GM18868 (cell line): Measurements from ENCODE around the gene LAIR1.
"Not testable (repeated sequence)": the region's sequence is repeated elsewhere in the genome, so short reads cannot be mapped to it uniquely, and the experiment has no call there.

Experiments used
- ATAC-seq: cut with Tn5 transposase; IDR thresholded peaks from one replicate; pipeline ENCODE4 v1.9.1; 2021; ENCODE audit warnings: mild to moderate bottlenecking, moderate library complexity; ENCODE audit not compliant: unreplicated experiment

Gene LAIR1

DNA sequence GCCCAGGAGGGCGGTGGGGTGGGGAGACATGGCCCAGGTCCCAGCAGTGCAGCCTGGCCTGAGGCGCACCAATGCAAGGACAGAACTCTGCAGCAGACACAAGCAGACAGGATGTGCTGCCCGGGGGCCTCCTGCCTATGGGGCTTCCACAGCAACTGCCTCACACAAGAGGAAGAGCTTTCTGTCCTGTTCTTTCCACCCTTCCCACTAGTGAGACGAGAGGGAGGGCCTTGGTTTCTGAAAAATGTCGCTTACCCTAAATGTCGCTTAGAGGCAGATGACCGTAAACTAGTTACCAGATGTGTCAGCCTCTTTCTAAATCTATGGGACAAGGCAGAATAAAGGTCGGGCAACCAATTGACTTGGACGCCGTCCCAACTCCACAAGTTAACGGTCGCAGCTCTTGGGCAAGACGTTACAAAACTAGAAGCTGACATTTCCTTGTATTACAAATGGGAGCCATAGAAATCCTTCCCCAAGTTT is at the start of gene LAIR1:
Gene LAIR1, minus strand, starts transcription at position 157 of the 483 bp plus-strand sequence. Its CDS starts 127 bp downstream, at position 30.
- ATAC-seq: no peak

DNA sequence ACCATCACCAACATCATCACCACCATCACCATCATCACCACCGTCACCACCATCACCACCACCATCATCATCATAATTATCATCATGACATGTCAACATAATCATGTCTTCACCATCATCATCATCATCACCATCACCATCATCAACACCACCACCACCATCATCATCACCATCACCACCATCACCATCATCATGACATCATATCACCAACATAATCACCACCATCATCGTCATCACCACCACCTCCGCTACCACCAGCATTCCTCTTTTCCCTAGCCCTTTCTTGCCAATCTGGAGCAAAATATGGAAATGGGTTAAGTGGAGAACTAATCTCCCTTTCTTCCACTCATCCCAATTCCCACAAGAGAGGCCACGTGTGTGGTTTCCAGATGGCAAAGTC is 49.4 kb upstream of the LAIR1 start:
- no peak for ATAC-seq

GRCh38 chr19:54412877-54413276 is 48.1 kb upstream of the LAIR1 start:
- ATAC-seq: no peak

GRCh38 chr19:54411033-54411432 is 46.3 kb upstream of the LAIR1 start:
- ATAC-seq: no peak

GRCh38 chr19:54408456-54409026 is 43.8 kb upstream of the LAIR1 start:
- ATAC-seq: no peak

DNA sequence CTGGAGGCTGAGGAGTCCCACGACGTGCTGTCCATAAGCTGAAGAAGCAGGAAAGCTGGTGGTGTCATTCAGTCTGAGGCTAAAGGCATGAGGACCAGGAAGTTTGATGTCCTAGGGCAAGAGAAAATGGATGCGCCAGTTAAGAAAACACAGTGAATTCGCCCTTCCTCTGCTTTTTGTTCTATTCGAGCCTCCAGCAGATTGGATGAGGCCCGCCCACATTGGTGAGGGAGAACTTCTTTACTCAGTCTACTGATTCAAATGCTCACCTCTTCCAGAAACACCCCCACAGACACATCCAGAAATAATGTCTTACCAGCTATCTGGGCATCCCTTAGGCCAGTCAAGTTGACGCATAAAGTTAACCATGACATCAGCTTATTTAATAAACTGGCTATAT is 43.0 kb upstream of the LAIR1 start:
- no peak for ATAC-seq

GRCh38 chr19:54405628-54406027 is 40.9 kb upstream of the LAIR1 start:
- no peak for ATAC-seq

DNA sequence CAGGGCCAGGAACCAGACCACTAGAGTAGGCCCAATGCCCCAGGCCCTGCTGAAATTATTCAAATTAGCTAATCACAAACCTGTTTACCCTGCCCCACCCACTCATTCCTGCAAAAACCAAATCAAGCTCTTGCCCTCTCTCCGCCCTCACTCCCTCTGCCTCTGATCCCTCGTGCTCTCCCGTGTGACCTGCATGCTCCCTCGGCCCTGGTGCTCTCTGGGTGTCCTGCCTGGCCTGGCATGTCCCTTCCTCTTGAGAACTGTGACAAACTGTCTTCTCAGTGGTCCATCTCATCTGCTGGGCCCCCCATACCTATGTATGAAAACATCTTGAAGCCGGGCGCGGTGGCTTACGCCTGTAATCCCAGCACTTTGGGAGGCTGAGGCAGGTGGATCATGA is 38.3 kb upstream of the LAIR1 start:
- no peak for ATAC-seq

GRCh38 chr19:54400913-54401312 is 36.2 kb upstream of the LAIR1 start:
- no peak for ATAC-seq

DNA sequence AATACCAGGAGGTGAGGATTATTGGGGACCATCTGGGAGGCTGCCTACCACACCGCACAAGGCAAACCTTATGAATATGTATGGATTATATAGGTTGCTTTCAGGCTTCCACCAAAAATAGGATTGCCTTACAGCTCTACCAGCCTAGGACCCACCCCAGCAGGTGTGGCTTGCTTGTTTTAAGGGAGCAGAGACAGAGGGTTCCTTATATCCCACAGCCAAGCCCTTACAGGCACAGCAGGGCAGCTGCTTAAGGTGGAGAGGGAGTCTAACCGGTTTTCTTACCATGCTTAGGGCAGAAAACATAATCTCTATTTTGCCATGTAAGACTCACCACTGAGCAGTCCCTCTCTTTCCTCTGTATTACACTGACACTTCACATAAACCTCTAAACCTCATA is 34.5 kb upstream of the LAIR1 start:
- ATAC-seq: no peak

- ATAC-seq: no peak
Observed at GRCh38 chr19:54395685-54396084, 31.0 kb upstream of the LAIR1 start.

DNA sequence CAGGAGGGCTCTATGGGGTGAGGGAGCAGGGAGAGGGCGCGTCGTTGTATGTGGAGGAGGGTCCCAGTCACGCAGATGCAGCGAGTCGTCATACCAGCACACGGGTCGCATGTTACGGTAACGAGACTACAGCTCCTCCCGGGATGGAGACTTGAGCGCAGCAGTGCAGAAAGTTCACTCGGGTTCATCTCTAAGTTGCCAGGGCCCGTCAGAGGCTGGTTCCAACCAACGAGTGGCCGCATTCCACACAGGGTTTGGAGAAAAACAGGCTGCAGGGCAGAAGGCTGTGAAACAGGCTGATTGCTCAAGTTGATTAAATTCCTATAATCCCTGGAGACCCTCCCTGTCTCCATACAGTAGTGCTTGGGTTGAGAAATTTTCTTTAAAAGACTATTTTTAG is 28.6 kb upstream of the LAIR1 start:
- ATAC-seq: no peak

GRCh38 chr19:54392105-54392504 is 27.4 kb upstream of the LAIR1 start:
- no peak for ATAC-seq

GRCh38 chr19:54391589-54392061 is 26.9 kb upstream of the LAIR1 start:
- ATAC-seq: no peak

GRCh38 chr19:54390942-54391577 is 26.3 kb upstream of the LAIR1 start:
- no peak for ATAC-seq

DNA sequence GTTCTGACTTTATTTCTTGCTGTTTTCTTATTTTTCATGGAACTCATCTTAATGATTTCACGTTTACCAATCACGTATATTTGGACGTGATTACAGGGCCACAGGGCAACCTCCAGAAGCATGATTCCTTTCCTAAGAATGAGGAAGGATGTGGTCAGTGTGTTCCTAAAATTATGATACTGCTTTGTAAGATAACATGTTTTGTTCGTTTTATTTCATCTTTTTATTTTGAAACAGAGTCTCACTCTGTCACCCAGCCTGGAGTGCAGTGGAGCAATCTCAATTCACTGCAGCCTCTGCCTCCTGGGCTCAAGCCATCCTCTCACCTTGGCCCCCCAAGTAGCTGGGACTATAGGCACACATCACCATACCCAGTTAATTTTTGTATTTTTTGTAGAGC is 24.8 kb upstream of the LAIR1 start:
- no peak for ATAC-seq

GRCh38 chr19:54388802-54389139 is 24.0 kb upstream of the LAIR1 start:
- ATAC-seq: no peak

- ATAC-seq: no peak
Observed at GRCh38 chr19:54387991-54388801, 23.5 kb upstream of the LAIR1 start.

DNA sequence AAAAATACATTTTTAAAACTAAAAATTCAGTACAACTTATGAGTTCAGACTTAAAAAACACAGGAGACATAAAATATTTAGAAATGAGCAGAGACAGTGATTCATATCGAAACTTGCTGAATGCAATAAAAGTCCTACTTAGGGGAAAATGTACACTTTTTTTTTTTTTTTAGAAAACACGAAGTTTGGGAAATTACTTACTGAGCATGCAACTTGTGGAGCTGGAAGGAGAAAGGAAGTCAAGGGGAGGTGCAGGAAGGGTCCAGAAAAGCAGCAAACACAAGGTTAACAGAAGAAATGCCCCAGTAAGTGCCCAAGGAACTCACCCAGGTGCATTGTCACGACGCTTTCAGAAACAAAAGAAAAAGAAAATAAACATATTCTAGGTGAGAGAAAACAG is 18.6 kb upstream of the LAIR1 start:
- no peak for ATAC-seq

DNA sequence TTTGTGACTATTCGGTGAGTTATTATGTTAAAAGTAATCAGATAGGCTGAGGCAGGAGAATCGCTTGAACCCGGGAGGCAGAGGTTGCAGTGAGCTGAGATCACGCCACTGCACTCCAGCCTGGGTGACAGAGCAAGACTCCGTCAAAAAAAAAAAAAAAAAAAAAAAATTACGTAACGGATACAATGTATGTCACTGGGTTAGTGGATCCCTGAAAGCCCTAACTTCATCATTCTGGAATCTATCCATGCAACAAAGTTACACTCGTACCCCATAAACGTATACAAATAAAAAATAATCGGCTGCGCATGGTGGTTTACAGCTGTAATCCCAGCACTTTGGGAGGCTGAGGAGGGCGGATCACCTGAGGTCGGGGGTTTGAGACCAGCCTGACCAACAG is 17.3 kb upstream of the LAIR1 start:
- not testable (repeated sequence) for ATAC-seq

- ATAC-seq: no peak
Observed at GRCh38 chr19:54380897-54381296, 16.2 kb upstream of the LAIR1 start.

- ATAC-seq: no peak
Observed at GRCh38 chr19:54379187-54379678, 14.5 kb upstream of the LAIR1 start.
